HEK293 (cell line): Measurements from ENCODE around the gene SOWAHA.

Experiments used
- EGR2 ChIP-seq: fragments of 450-650 bp; formaldehyde crosslinking; IDR thresholded peaks from 2 replicates; pipeline ENCODE4 v1.5.1; 2016; ENCODE audit warnings: low read depth, missing biosample characterization, missing genetic modification characterization
- GLIS2 ChIP-seq: fragments of 450-650 bp; formaldehyde crosslinking; IDR thresholded peaks from 2 replicates; pipeline ENCODE4 v1.5.1; 2016; ENCODE audit warnings: missing biosample characterization, missing genetic modification characterization
- HOXD13 ChIP-seq: sonication (generic); formaldehyde crosslinking; IDR thresholded peaks from 2 replicates; pipeline ENCODE4 v1.8.0; 2022; ENCODE audit warnings: missing genetic modification reagents, borderline replicate concordance
- KLF8 ChIP-seq: fragments of 450-650 bp; formaldehyde crosslinking; IDR thresholded peaks from 2 replicates; pipeline ENCODE4 v1.5.1; 2016; ENCODE audit warnings: missing biosample characterization, missing genetic modification characterization
- MZF1 ChIP-seq: fragments of 450-650 bp; formaldehyde crosslinking; IDR thresholded peaks from 2 replicates; pipeline ENCODE4 v1.5.1; 2017; ENCODE audit warnings: missing biosample characterization, missing genetic modification characterization, borderline replicate concordance
- PATZ1 ChIP-seq: fragments of 450-650 bp; formaldehyde crosslinking; IDR thresholded peaks from 2 replicates; pipeline ENCODE4 v1.5.1; 2016; ENCODE audit warnings: missing biosample characterization, missing genetic modification characterization
- REPIN1 ChIP-seq: fragments of 450-650 bp; formaldehyde crosslinking; IDR thresholded peaks from 2 replicates; pipeline ENCODE4 v1.5.1; 2017; ENCODE audit warnings: missing biosample characterization, missing genetic modification characterization, low read depth
- REST ChIP-seq: fragments of 450-650 bp; formaldehyde crosslinking; IDR thresholded peaks from 2 replicates; pipeline ENCODE4 v1.5.1; 2016; ENCODE audit warnings: missing biosample characterization, missing genetic modification characterization
- SETDB1 ChIP-seq: IDR thresholded peaks from one replicate; pipeline ENCODE4 v1.6.1; 2017; ENCODE audit warnings: mild to moderate bottlenecking, low read length, moderate library complexity, mixed read lengths; ENCODE audit not compliant: insufficient read length
- SP3 ChIP-seq: fragments of 450-650 bp; formaldehyde crosslinking; IDR thresholded peaks from 2 replicates; pipeline ENCODE4 v1.5.1; 2016; ENCODE audit warnings: missing biosample characterization, missing genetic modification characterization
- YY2 ChIP-seq: fragments of 450-650 bp; formaldehyde crosslinking; IDR thresholded peaks from 2 replicates; pipeline ENCODE4 v1.5.1; 2016; ENCODE audit warnings: missing biosample characterization, missing genetic modification characterization
- ZBTB21 ChIP-seq: fragments of 450-650 bp; formaldehyde crosslinking; IDR thresholded peaks from 2 replicates; pipeline ENCODE4 v1.5.1; 2017; ENCODE audit warnings: missing biosample characterization, missing genetic modification characterization
- ZIC2 ChIP-seq: fragments of 450-650 bp; formaldehyde crosslinking; IDR thresholded peaks from 2 replicates; pipeline ENCODE4 v1.5.1; 2016; ENCODE audit warnings: missing biosample characterization, missing genetic modification characterization
- ZNF19 ChIP-seq: fragments of 450-650 bp; formaldehyde crosslinking; IDR thresholded peaks from 2 replicates; pipeline ENCODE4; 2016; ENCODE audit warnings: missing biosample characterization, missing genetic modification characterization, low read depth
- ZNF335 ChIP-seq: fragments of 450-650 bp; formaldehyde crosslinking; conservative IDR thresholded peaks from 2 replicates; pipeline ENCODE4 v1.5.1; 2016; ENCODE audit warnings: missing biosample characterization, missing genetic modification characterization
- ZNF350 ChIP-seq: fragments of 450-650 bp; formaldehyde crosslinking; IDR thresholded peaks from 2 replicates; pipeline ENCODE4 v1.5.0; 2017; ENCODE audit warnings: missing biosample characterization, mild to moderate bottlenecking, missing genetic modification characterization
- ZNF366 ChIP-seq: fragments of 450-650 bp; formaldehyde crosslinking; conservative IDR thresholded peaks from 2 replicates; pipeline ENCODE4 v1.5.1; 2016; ENCODE audit warnings: missing biosample characterization, missing genetic modification characterization
- ZNF513 ChIP-seq: fragments of 450-650 bp; IDR thresholded peaks from 2 replicates; pipeline ENCODE4 v1.5.1; 2018; ENCODE audit warnings: missing biosample characterization, missing genetic modification characterization
- ZNF514 ChIP-seq: fragments of 450-650 bp; formaldehyde crosslinking; IDR thresholded peaks from 2 replicates; pipeline ENCODE4 v1.5.1; 2016; ENCODE audit warnings: missing biosample characterization, missing genetic modification characterization
- ZNF518A ChIP-seq: fragments of 450-650 bp; formaldehyde crosslinking; conservative IDR thresholded peaks from 2 replicates; pipeline ENCODE4 v1.5.1; 2016; ENCODE audit warnings: low read depth, missing biosample characterization, missing genetic modification characterization
- ZNF521 ChIP-seq: fragments of 450-650 bp; formaldehyde crosslinking; IDR thresholded peaks from 2 replicates; pipeline ENCODE4 v1.5.1; 2017; ENCODE audit warnings: missing biosample characterization, mild to moderate bottlenecking, missing genetic modification characterization
- ZNF558 ChIP-seq: fragments of 450-650 bp; formaldehyde crosslinking; IDR thresholded peaks from 2 replicates; pipeline ENCODE4 v1.5.1; 2016; ENCODE audit warnings: missing biosample characterization, missing genetic modification characterization
- ZNF660 ChIP-seq: fragments of 450-650 bp; IDR thresholded peaks from 2 replicates; pipeline ENCODE4 v1.5.1; 2018; ENCODE audit warnings: missing biosample characterization, mild to moderate bottlenecking, missing genetic modification characterization
- ZNF692 ChIP-seq: fragments of 450-650 bp; formaldehyde crosslinking; IDR thresholded peaks from 2 replicates; pipeline ENCODE4 v1.5.1; 2016; ENCODE audit warnings: missing biosample characterization, missing genetic modification characterization
- ZNF707 ChIP-seq: fragments of 450-650 bp; formaldehyde crosslinking; IDR thresholded peaks from 2 replicates; pipeline ENCODE4 v1.5.1; 2016; ENCODE audit warnings: missing biosample characterization, missing genetic modification characterization
- ZNF843 ChIP-seq: fragments of 450-650 bp; formaldehyde crosslinking; IDR thresholded peaks from 2 replicates; pipeline ENCODE4 v1.5.1; 2016; ENCODE audit warnings: missing biosample characterization, missing genetic modification characterization

The SOWAHA gene

GRCh38 chr5:132830436-132831094 lies 17.5 kb downstream of the SOWAHA start, which contains the start of gene SHROOM1 (continued):
- TF ChIP-seq ZNF513 (tag by site-specific recombination) = no peak
- TF ChIP-seq ZNF335 (tag by site-specific recombination) = peak; percentile 98
- TF ChIP-seq YY2 (tag by site-specific recombination) = no peak
- TF ChIP-seq ZBTB21 (tag by site-specific recombination) = no peak
- no peak for TF ChIP-seq SETDB1
- peak; percentile 22; the same call in 1 of the 2 replicates for TF ChIP-seq ZNF692 (tag by site-specific recombination)
- peak; percentile 82 for TF ChIP-seq EGR2 (tag by site-specific recombination)
- TF ChIP-seq ZIC2 (tag by site-specific recombination) = 0 out of 2 replicates have a peak, but pooled peaks have one; percentile 8
- TF ChIP-seq ZNF558 = no peak
- no peak for TF ChIP-seq ZNF707 (tag by site-specific recombination)
- TF ChIP-seq SP3 = peak; percentile 78
- no peak for TF ChIP-seq ZNF514 (tag by site-specific recombination)
- no peak for TF ChIP-seq REST (tag by site-specific recombination)
- no peak for TF ChIP-seq ZNF350
- peak; percentile 84 for TF ChIP-seq GLIS2 (tag by site-specific recombination)
- peak; percentile 46; the same call in 1 of the 2 replicates for TF ChIP-seq KLF8
- TF ChIP-seq ZNF366 (tag by site-specific recombination) = no peak
- TF ChIP-seq ZNF660 (tag by site-specific recombination) = no peak; the same call in 1 of the 2 replicates
- peak; percentile 21; the same call in 1 of the 2 replicates for TF ChIP-seq ZNF843 (tag by site-specific recombination)
- TF ChIP-seq MZF1 (tag by site-specific recombination) = no peak
- TF ChIP-seq REPIN1 (tag by site-specific recombination) = no peak
- no peak for TF ChIP-seq ZNF521 (tag by site-specific recombination)
- 0 out of 2 replicates have a peak, but pooled peaks have one; percentile 45 for TF ChIP-seq PATZ1
- no peak for TF ChIP-seq ZNF19 (tag by site-specific recombination)
- no peak for TF ChIP-seq HOXD13 (CRISPR knock-in tag)
- no peak for TF ChIP-seq ZNF518A
